Stimulated activated CD4-positive, alpha-beta T cell treated with anti-CD3 and anti-CD28 coated beads, Interleukin-1b, Interleukin-23, amount 100 ng/mL, for 48 hours (primary cell): ENCODE results near the gene CIITA.
"Not testable (repeated sequence)": the region's sequence is repeated elsewhere in the genome, so short reads cannot be mapped to it uniquely, and the experiment has no call there.

ENCODE experiments used
- DNase-seq: peaks from one replicate; pipeline ENCODE4 v3.0.0-alpha.2; 2020

Gene CIITA

GRCh38 chr16:10876799-10877341, at the start of gene CIITA:
Gene CIITA, plus strand, starts transcription at chr16:10877202. Its CDS starts 129 bp downstream, at chr16:10877331.
- DNase-seq, result peak; percentile 55

- no peak for DNase-seq
Observed at GRCh38 chr16:10827691-10828341, 49.2 kb upstream of the CIITA start.

GRCh38 chr16:10828851-10829366, 48.1 kb upstream of the CIITA start:
- DNase-seq, result no peak

GRCh38 chr16:10829390-10830098, 47.5 kb upstream of the CIITA start:
- not testable (repeated sequence) for DNase-seq

GRCh38 chr16:10830240-10830639, 46.8 kb upstream of the CIITA start:
- DNase-seq, result not testable (repeated sequence)

GRCh38 chr16:10831894-10832886, 44.8 kb upstream of the CIITA start:
- DNase-seq, result no peak

GRCh38 chr16:10833271-10833670, 43.7 kb upstream of the CIITA start:
- DNase-seq, result no peak

- DNase-seq, result no peak
Observed at GRCh38 chr16:10834130-10834529, 42.9 kb upstream of the CIITA start.

GRCh38 chr16:10834766-10835165, 42.2 kb upstream of the CIITA start:
- no peak for DNase-seq

- peak; percentile 13 for DNase-seq
Observed at GRCh38 chr16:10835281-10835931, 41.6 kb upstream of the CIITA start.

GRCh38 chr16:10836174-10836853, 40.7 kb upstream of the CIITA start:
- no peak for DNase-seq

GRCh38 chr16:10838621-10839278, 38.3 kb upstream of the CIITA start:
- DNase-seq, result no peak

GRCh38 chr16:10839279-10839666, 37.7 kb upstream of the CIITA start:
- DNase-seq, result no peak

- no peak for DNase-seq
Observed at GRCh38 chr16:10840703-10841102, 36.3 kb upstream of the CIITA start.

GRCh38 chr16:10846213-10846998, 30.6 kb upstream of the CIITA start:
- no peak for DNase-seq

GRCh38 chr16:10847176-10847575, 29.8 kb upstream of the CIITA start:
- no peak for DNase-seq

- no peak for DNase-seq
Observed at GRCh38 chr16:10849736-10850477, 27.1 kb upstream of the CIITA start.

- DNase-seq, result no peak
Observed at GRCh38 chr16:10850478-10850850, 26.5 kb upstream of the CIITA start.

- DNase-seq, result no peak
Observed at GRCh38 chr16:10851512-10851911, 25.5 kb upstream of the CIITA start.

GRCh38 chr16:10852286-10852685, 24.7 kb upstream of the CIITA start:
- no peak for DNase-seq
